Tibial nerve (tissue), 4 donors: ENCODE measurements around the gene SLX4.

Source experiments
- CTCF ChIP-seq, 5 experiments: fragments of 200-600 bp in 3 of 5; fragments of 450-650 bp in 2 of 5; sonication (generic) in 3 of 5; IDR thresholded peaks; one replicate each; pipeline ENCODE4 v1.5.1; 2016 to 2019; ENCODE audit warnings: antibody characterized with exemption in 5 of 5, mild to moderate bottlenecking in 3 of 5, moderate library complexity in 2 of 5
- EP300 ChIP-seq, 2 donors: sonication (generic); formaldehyde crosslinking; IDR thresholded peaks; one replicate each; pipeline ENCODE4 v1.6.1; 2017; ENCODE audit warnings: antibody characterized with exemption in 2 of 2, mild to moderate bottlenecking in 1 of 2
- POLR2A ChIP-seq, 2 donors: fragments of 450-650 bp; IDR thresholded peaks; one replicate each; pipeline ENCODE4 v1.6.1; 2017; ENCODE audit warnings: antibody characterized with exemption in 2 of 2, mild to moderate bottlenecking in 2 of 2, moderate library complexity in 2 of 2

- no peak for TF ChIP-seq CTCF (IDR thresholded peaks at IDR 0.05)
- TF ChIP-seq POLR2A (IDR thresholded peaks at IDR 0.05), result no peak
- TF ChIP-seq EP300 (IDR thresholded peaks at IDR 0.05), result no peak
These were observed 14.7 kb upstream of the SLX4 start for GRCh38 chr16:3625911-3626732.
